GM18508 (cell line): ENCODE measurements around the gene ACACB.

ENCODE experiments used
- ATAC-seq: cut with Tn5 transposase; IDR thresholded peaks from one replicate; pipeline ENCODE4 v1.9.1; 2021; ENCODE audit warnings: moderate number of reproducible peaks; ENCODE audit not compliant: insufficient read depth, unreplicated experiment

Gene ACACB

DNA sequence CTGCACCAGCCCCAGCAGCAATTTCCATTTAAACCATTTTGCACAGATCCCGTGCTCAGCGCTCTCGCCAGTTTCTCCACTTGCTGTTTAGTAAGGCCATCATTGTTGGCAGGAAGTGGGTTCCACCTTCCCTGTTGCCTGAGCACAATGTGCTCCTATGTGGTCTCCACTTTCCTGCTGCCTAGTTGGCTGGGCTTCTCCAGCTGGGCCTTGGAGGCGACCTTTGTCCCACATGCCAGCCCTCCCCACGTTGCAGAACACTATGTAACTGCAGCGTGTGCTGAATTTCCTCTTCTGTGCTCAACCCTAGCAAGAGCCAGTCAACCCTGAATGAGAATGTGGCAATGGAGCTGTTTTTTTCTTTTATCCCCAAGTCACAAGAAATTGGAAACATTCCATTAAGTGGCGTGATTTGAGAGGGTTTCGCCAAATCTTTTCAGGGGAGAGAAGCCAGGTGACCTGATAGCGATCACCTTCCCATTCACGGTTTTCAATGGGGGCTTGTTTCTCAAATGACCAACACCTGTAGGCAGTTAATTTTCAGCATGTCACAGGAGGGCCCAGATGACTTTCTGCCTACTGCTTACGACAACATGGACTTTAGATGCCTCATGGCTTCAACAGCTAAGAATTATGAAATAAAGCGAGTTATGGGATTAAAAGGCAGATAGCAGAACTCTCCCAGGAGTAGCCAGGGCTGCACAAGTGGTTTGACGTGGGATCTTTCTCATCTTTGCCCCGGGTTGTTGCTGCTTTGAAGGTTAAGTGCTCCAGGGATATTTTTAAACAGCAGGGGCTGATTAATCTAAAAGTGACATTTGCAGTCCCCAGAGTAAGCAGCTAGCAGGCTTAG is at the start of gene ACACB:
ACACB (plus strand) TSS at position 830 of the 853 bp plus-strand sequence. CDS start 22,819 bp downstream, outside the sequence.
- ATAC-seq = no peak

- ATAC-seq = no peak
Observed at GRCh38 chr12:109069307-109070271, 46.8 kb upstream of the ACACB start.

GRCh38 chr12:109074866-109075265 is 41.5 kb upstream of the ACACB start:
- no peak for ATAC-seq

GRCh38 chr12:109082751-109083150 is 33.6 kb upstream of the ACACB start:
- no peak for ATAC-seq

DNA sequence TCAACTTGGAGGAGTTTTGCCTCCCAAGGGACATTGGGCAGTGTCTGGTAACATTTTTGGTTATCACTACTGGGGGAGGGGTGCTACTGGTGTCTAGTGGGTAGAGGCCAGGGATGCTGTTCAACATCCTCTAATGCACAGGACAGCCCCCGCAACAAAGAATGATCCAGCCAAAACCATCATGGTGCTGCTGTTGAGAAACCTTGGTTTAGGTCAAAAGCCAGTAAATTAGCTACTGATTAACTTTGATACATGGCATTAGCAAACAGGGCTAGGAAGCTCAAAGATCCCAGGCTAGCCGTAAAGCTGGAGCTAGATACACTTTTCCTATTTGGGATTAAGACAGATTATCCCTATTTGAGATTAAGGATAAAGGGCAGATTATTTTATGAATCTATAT is 32.0 kb upstream of the ACACB start:
- no peak for ATAC-seq

- no peak for ATAC-seq
Observed at GRCh38 chr12:109085590-109085989, 30.8 kb upstream of the ACACB start.

DNA sequence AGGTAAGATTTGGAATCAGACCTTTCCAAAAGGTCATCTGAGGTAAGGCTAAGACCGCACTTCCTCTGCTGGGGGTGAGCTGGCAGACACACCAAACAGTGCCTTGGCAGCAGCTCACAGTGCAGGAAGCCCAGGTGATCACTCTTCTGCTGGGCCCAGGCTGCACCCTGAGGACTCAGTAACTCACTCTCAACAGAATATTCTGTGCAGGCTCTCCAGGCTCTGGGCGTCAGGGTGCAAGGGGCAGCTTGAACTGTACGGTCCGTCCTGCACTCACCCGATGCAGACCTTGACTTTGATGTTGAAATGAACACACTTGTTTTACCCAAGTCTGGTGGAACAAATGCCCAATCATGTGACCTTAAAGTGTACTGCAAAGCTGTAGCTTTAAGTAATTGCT is 29.1 kb upstream of the ACACB start:
- no peak for ATAC-seq

DNA sequence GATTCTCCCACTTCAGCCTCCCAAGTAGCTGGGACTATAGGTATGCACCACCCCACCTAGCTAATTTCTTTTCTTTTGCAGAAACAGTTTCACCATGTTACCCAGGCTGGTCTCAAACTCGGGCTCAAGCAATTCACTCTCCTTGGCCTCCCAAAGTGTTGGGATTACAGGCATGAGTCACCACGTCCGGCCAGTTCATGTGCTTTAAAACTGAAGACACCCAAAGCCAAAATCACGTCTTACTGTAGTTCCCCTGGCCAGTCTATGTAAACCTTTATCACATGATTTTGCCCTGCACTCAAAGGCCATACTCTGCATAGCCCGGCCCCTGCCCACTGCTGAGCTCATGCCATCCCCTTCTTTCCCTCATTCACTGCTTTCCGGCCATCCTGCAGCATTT is 27.6 kb upstream of the ACACB start:
- no peak for ATAC-seq

- ATAC-seq = no peak
Observed at GRCh38 chr12:109089683-109090082, 26.7 kb upstream of the ACACB start.

DNA sequence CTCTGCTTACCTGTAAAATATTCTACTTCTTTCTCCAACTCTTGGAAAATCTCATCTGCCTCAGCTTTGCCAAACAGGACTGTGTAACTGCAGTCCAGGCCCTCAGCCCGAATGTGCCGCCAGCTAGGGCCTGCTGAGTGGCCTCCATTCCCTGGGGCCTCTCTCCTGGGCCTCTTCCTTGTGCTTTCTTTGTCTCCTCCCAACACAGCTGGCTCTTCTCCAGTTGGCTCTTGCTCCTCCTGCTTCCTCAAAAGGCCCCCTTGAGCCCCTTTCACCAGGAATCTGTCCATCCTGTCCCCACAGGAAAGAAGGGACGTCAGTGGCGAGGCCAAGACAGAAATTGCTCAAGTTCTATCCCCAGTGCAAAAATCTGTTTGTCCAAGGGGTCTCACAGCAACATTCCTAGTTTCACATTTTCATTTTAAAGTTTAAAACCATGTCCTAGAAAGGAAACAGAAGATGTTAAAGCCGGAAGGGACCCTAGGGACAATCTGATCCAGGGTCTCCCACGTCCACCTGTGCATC is 23.8 kb upstream of the ACACB start:
- no peak for ATAC-seq

GRCh38 chr12:109093022-109093918 is 23.1 kb upstream of the ACACB start, which contains the start of gene ALKBH2:
Gene ALKBH2, minus strand, starts transcription at chr12:109093472. Its CDS starts 686 bp downstream, at chr12:109092786.
- peak; percentile 45 for ATAC-seq

GRCh38 chr12:109097140-109097434 is 19.3 kb upstream of the ACACB start:
- no peak for ATAC-seq

DNA sequence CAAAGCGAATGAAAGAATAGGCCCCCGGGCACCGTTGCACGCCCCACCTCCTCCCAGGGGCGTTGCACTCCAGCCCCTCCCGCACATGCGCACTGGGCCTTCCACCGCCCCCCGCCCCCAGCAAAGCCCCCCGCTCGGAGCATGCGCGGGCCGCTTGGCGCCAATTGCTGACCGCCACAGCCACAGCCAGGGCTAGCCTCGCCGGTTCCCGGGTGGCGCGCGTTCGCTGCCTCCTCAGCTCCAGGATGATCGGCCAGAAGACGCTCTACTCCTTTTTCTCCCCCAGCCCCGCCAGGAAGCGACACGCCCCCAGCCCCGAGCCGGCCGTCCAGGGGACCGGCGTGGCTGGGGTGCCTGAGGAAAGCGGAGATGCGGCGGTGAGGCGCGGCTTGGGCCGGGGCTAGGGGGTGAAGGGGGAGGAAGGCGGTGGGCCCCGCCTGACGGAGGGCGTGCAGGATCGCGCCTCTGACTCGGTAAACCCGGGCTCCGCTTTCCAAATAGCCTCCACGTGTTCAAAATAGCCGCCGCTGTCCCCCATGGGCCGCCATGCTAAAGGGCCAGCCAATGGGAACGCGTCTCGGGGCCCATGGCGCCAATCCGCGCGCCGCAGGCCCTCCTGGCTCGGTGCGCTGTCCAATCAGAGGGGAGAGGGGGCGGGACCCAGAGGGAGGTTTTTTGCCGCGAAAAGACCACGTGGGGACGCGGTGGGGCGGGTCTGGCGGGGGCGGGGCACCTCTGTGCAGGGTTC is 18.8 kb upstream of the ACACB start, which contains the start of gene UNG:
UNG (plus strand) TSS at position 163 of the 748 bp plus-strand sequence; CDS start at position 246, 83 bp downstream.
- ATAC-seq = no peak

DNA sequence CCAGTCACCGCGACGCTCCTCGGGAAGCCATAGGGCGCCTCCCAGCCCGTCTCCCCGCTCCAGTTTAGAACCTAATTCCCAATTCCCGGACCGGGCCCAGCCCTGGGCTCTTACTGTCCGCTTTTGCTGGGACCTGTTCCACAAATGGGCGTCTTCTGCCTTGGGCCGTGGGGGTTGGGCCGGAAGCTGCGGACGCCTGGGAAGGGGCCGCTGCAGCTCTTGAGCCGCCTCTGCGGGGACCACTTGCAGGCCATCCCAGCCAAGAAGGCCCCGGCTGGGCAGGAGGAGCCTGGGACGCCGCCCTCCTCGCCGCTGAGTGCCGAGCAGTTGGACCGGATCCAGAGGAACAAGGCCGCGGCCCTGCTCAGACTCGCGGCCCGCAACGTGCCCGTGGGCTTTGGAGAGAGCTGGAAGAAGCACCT is 18.2 kb upstream of the ACACB start:
- no peak for ATAC-seq

- ATAC-seq = no peak
Observed at GRCh38 chr12:109098651-109099050, 17.7 kb upstream of the ACACB start.

- ATAC-seq = no peak
Observed at GRCh38 chr12:109099431-109100020, 16.9 kb upstream of the ACACB start.

GRCh38 chr12:109100741-109101140 is 15.6 kb upstream of the ACACB start:
- no peak for ATAC-seq

DNA sequence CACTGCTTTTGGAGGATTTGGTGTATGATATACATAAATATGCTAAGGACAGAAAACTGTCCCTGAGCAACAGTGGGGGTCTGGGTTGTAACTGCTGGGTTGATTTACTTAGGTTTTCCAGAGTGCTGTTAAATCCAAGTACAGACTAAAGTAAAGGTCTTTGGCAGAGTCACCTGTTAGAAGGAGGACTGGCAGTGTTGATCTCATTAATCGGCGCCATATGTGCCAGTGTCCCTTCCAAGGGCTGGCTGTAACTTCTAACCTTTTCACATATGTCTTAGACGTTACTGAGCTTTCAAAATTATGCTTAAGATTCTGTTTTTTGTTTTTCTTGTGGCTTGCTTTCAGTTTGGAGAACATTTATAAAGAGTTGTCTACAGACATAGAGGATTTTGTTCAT is 13.9 kb upstream of the ACACB start:
- ATAC-seq = no peak

- no peak for ATAC-seq
Observed at GRCh38 chr12:109105176-109105575, 11.2 kb upstream of the ACACB start.
